Loucy (cell line): ENCODE results near the gene CACNA1I.

Source experiments
- CTCF ChIP-seq: fragments of 200-600 bp; sonication (generic); conservative IDR thresholded peaks from 2 replicates; pipeline ENCODE4 v1.5.1; 2014; ENCODE audit warnings: mild to moderate bottlenecking, antibody characterized with exemption, low read length
- EZH2phosphoT487 ChIP-seq: fragments of 200-600 bp; IDR thresholded peaks from 2 replicates; pipeline ENCODE4 v1.6.1; 2018; ENCODE audit warnings: antibody characterized with exemption, mild to moderate bottlenecking, moderate library complexity, borderline replicate concordance

GRCh38 chr22:39690881-39691605, 120.5 kb downstream of the CACNA1I start:
- TF ChIP-seq CTCF (no peak), EZH2phosphoT487 (no peak)
